A673 (cell line): ENCODE measurements around the gene APBA1. TPM values are rescaled to one million over a fixed set of nuclear protein-coding genes. Genes with fewer than 3 reads are reported as not detected.

ENCODE experiments used
- BruUV-seq: library from RNA; stranded (reverse); fragments of 400-500 nt; replicated peaks from 2 replicates; lab custom pipeline; 2021; lab: Mats Ljungman, UMichigan
- CTCF ChIA-PET: fragments of 300-600 bp; sonication (Branson Sonifier 250); formaldehyde crosslinking; loops from one replicate; lab custom pipeline; 2022; ENCODE audit warnings: antibody characterized with exemption; lab: Charles Lee
- POLR2A ChIA-PET: fragments of 300-600 bp; sonication (Branson Sonifier 250); formaldehyde crosslinking; loops from one replicate; lab custom pipeline; 2022; ENCODE audit warnings: antibody characterized with exemption; ENCODE audit not compliant: low non-redundant PET; lab: Charles Lee
- DNase-seq: peaks from one replicate; pipeline ENCODE4 v3.0.0-alpha.2; 2015; ENCODE audit warnings: low spot score
- H3K27ac ChIP-seq: fragments of 200-600 bp; sonication (generic); 2 replicates; pipeline ENCODE4 v1.5.1; 2016; ENCODE audit warnings: mixed run types, low read depth, mild to moderate bottlenecking, mixed read lengths, antibody characterized with exemption, low read length; ENCODE audit not compliant: poor library complexity, severe bottlenecking
- H3K27me3 ChIP-seq: fragments of 200-600 bp; sonication (generic); replicated peaks from 2 replicates; pipeline ENCODE4 v1.6.1; 2017; ENCODE audit warnings: mixed run types, low read depth, mild to moderate bottlenecking, mixed read lengths, antibody characterized with exemption, low read length; ENCODE audit not compliant: insufficient read depth, poor library complexity
- H3K36me3 ChIP-seq: fragments of 200-600 bp; sonication (generic); 2 replicates; pipeline ENCODE4 v1.6.1; 2016; ENCODE audit warnings: mixed run types, mild to moderate bottlenecking, mixed read lengths, antibody characterized with exemption, low read length; ENCODE audit not compliant: insufficient read depth, poor library complexity, severe bottlenecking
- H3K4me1 ChIP-seq: fragments of 200-600 bp; sonication (generic); 2 replicates; pipeline ENCODE4 v1.6.1; 2017; ENCODE audit warnings: mixed run types, mild to moderate bottlenecking, mixed read lengths, antibody characterized with exemption, low read length; ENCODE audit not compliant: insufficient read depth, poor library complexity, severe bottlenecking
- H3K4me3 ChIP-seq: fragments of 200-600 bp; sonication (generic); 2 replicates; pipeline ENCODE4 v1.5.1; 2016; ENCODE audit warnings: low read depth, mixed run types, mild to moderate bottlenecking, mixed read lengths, low read length; ENCODE audit not compliant: poor library complexity, severe bottlenecking
- H3K9me3 ChIP-seq: fragments of 200-600 bp; sonication (generic); 2 replicates; pipeline ENCODE4 v1.6.1; 2016; ENCODE audit warnings: mixed run types, low read depth, mild to moderate bottlenecking, mixed read lengths, antibody characterized with exemption, low read length; ENCODE audit not compliant: poor library complexity, severe bottlenecking
- EZH2 ChIP-seq: fragments of 200-600 bp; sonication (generic); IDR thresholded peaks from 2 replicates; pipeline ENCODE4 v1.6.1; 2017; ENCODE audit warnings: borderline replicate concordance, low read depth, mild to moderate bottlenecking, mixed read lengths, antibody characterized with exemption, low read length; ENCODE audit not compliant: poor library complexity, severe bottlenecking
- intact Hi-C: fragments of 100-400 bp; cut with micrococcal nuclease; formaldehyde crosslinking; loops from one replicate; pipeline ENCODE4 v1.10.0; 2022; ENCODE audit not compliant: unreplicated experiment
- total RNA-seq: library from RNA; stranded (reverse); gene quantifications from 2 replicates; pipeline ENCODE4 v1.2.3, GENCODE V29; 2021
- TF ChIP-seq, protein P1 (sequence below): fragments of 300-800, 200-600 bp; sonication (generic); conservative IDR thresholded peaks from 2 replicates; pipeline ENCODE4 v1.5.1; 2017; ENCODE audit warnings: low read depth, mild to moderate bottlenecking, antibody characterized with exemption, low read length, moderate library complexity, mixed read lengths

The APBA1 gene
- total RNA-seq, 1 experiment from 2014 or later, result 0.13 TPM

DNA sequence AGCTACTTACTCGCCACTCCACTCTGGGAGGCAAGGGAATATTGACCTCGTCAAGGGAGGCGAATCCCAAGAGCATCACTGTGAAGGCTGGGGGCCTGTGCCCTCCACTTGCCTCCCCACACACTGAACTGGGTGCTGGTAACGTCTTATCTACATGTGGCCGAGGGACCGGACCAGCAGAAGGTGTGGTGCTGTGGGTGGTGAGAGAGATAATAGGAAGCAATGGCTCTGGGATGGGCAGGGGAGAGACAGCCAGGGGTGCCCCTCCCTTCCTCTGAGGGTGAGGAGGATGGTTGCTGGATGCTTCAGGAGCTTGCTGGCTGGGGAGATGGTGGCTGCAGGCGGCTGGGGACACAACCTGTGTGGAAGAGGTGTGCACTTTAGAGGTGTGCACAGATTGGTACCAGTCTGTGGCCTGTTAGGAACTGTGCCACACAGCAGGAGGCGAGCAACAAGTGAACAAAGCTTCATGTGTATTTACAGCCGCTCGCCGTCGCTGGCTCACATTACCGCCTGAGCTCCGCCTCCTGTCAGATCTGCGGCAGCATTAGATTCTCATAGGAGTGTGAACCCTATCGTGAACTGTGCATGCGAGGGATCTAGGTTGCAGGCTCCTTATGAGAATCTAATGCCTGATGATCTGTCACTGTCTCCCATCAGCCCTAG is 246.9 kb downstream of the APBA1 start:
- H3K4me3 ChIP-seq, result no peak overlapping the region
- TF ChIP-seq, protein P1, sequence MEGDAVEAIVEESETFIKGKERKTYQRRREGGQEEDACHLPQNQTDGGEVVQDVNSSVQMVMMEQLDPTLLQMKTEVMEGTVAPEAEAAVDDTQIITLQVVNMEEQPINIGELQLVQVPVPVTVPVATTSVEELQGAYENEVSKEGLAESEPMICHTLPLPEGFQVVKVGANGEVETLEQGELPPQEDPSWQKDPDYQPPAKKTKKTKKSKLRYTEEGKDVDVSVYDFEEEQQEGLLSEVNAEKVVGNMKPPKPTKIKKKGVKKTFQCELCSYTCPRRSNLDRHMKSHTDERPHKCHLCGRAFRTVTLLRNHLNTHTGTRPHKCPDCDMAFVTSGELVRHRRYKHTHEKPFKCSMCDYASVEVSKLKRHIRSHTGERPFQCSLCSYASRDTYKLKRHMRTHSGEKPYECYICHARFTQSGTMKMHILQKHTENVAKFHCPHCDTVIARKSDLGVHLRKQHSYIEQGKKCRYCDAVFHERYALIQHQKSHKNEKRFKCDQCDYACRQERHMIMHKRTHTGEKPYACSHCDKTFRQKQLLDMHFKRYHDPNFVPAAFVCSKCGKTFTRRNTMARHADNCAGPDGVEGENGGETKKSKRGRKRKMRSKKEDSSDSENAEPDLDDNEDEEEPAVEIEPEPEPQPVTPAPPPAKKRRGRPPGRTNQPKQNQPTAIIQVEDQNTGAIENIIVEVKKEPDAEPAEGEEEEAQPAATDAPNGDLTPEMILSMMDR, result no peak
- no peak for TF ChIP-seq EZH2
- intact Hi-C loops, result loop anchor here (2.0 to 10.0 kb wide), 3 partner anchors 14 to 690 kb away; partner anchors contain the start of gene APBA1
- no peaks in the 10 kb centered on the region for H3K4me1 ChIP-seq
- no peak overlapping the region for H3K27ac ChIP-seq
- ChIA-PET POLR2A (no interaction called here), CTCF (interaction anchor here (0.8 to 1.4 kb wide), 3 partner anchors 121 to 510 kb away, joined by 3 read pairs; no protein-coding TSS in a partner anchor)
- no TSS peak for BruUV-seq
- no peaks in the 10 kb centered on the region for H3K36me3 ChIP-seq
- peak; percentile 27 for DNase-seq
- H3K9me3 ChIP-seq, result no peaks in the 10 kb centered on the region
- no peaks in the 10 kb centered on the region for H3K27me3 ChIP-seq

DNA sequence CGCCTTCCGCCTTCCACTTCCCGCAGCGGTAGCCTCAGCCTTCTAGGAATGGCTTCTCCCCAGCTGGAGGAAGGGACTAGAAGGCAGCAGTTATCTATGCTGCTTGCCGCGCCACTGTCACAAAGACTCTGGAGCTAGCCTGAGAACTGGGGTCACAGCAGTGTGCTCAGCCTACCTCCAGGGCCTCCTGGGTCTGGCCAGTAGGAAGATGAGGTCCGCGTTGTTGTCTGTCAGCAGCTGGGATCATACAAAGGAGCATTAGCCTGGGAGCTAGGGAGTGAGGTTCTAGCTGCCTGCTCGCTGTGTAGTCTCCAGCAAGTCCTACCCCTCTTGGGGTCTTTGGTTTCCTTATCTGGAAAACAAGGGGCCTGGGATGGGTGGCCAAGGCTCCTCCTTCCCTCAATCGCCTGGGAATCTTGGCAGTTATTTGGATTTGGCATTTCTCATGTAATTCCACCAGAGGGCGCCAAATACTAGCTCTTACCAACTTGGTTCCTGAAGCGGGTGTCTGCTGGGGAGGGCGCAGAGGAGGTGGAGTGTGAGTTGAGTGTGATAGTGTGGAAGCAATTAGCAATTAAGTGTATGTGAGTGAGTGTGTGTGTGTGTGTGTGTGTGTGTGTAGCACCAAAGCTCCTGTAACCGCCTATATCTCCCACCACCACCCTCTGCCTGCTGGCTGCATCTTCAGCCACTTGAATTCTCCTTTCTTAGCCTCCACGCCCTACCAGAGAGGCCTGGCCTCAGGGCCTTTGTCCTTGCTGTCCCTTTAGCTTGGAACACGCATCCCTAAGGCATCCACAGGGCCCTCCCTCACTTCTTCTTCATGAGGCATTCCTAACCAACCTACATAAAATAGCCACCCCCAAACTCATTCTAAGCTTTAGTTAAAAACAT is 250.0 kb downstream of the APBA1 start:
- CTCF ChIA-PET, result interaction anchor here (0.9 to 2.2 kb wide), 4 partner anchors 250 to 1180 kb away, joined by 3 to 7 read pairs (median 4); partner anchors contain the start of gene APBA1
- no TSS peak for BruUV-seq
- peak; percentile 68 for DNase-seq
- intact Hi-C loops, result loop anchor here (2.0 to 10.0 kb wide), 4 partner anchors 127 to 693 kb away; partner anchors contain the start of gene APBA1
- no peaks in the 10 kb centered on the region for H3K4me1 ChIP-seq
- H3K4me3 ChIP-seq, result no peak overlapping the region
- no peak overlapping the region for H3K27ac ChIP-seq
- no peaks in the 10 kb centered on the region for H3K9me3 ChIP-seq
- H3K36me3 ChIP-seq, result no peaks in the 10 kb centered on the region
- POLR2A ChIA-PET, result no interaction called here
- H3K27me3 ChIP-seq, result no peaks in the 10 kb centered on the region
- no peak for TF ChIP-seq EZH2
- TF ChIP-seq, protein P1, result peak; percentile 75

DNA sequence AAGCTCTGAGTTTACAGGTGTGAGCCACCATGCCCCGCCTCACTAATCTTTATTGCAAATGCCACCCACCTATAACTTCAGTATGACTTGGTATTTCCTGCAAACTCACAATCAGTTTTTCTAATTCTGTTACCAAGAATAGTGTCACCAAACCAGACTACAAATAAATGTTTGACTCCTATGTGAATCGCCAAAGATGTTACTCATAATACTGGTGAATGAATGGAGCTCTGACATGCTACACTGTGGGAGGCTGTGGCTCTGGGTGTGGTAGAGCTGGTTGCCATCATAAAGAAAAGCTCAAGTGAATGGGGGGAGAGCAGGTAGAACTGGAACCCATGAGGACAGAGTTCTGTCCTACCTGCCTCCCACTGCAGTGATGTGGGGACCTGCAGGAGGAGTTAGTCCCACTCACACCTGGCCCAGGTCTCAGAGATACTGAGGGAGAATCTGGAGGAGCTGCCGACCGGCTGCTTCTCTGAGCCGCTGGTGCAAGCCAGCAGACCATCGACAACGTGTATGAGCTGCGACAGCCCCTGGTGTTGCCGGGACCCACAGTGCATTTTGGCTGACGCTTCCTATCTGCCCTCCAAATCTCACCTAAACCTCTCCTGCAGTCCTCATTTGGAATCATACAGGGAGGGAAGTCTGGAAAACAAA is 251.4 kb downstream of the APBA1 start:
- Histone ChIP-seq H3K9me3 (no peaks in the 10 kb centered on the region), H3K4me1 (no peaks in the 10 kb centered on the region), H3K27me3 (no peaks in the 10 kb centered on the region), H3K27ac (no peak overlapping the region), H3K4me3 (no peak overlapping the region), H3K36me3 (no peaks in the 10 kb centered on the region)
- intact Hi-C loops, result loop anchor here (10.0 kb wide), 2 partner anchors 254 to 694 kb away; partner anchors contain the start of gene APBA1
- DNase-seq, result no peak
- ChIA-PET POLR2A (no interaction called here), CTCF (no interaction called here)
- no TSS peak for BruUV-seq
- TF ChIP-seq, protein P1, result no peak
- TF ChIP-seq EZH2, result no peak
